Mesothelial cell of epicardium (in vitro differentiated cells): ENCODE results near the gene SLFN14. TPM values are rescaled to one million over a fixed set of nuclear protein-coding genes. Genes with fewer than 3 reads are reported as not detected.
A peak's percentile ranks its signal among the peaks of the same experiment; 100 is the strongest.
"Not testable (repeated sequence)": the region's sequence is repeated elsewhere in the genome, so short reads cannot be mapped to it uniquely, and the experiment has no call there.

Experiments
- DNase-seq, 2 experiments: peaks; one replicate each; pipeline ENCODE4 v3.0.0; 2021; ENCODE audit warnings: low spot score in 2 of 2; ENCODE audit not compliant: unreplicated experiment in 2 of 2
- H3K27ac Mint-ChIP-seq: 2 replicates; pipeline ENCODE4 v1.8.0; 2021; ENCODE audit warnings: mixed read lengths
- H3K27me3 Mint-ChIP-seq: 2 replicates; pipeline ENCODE4 v1.8.0; 2021; ENCODE audit warnings: low read depth, mixed read lengths
- H3K36me3 Mint-ChIP-seq: 2 replicates; pipeline ENCODE4 v1.8.0; 2021; ENCODE audit warnings: mixed read lengths
- H3K4me1 Mint-ChIP-seq: 2 replicates; pipeline ENCODE4 v1.8.0; 2021; ENCODE audit warnings: mixed read lengths
- H3K4me3 Mint-ChIP-seq: 2 replicates; pipeline ENCODE4 v1.8.0; 2021; ENCODE audit warnings: mild to moderate bottlenecking, moderate library complexity, mixed read lengths
- H3K9me3 Mint-ChIP-seq: 2 replicates; pipeline ENCODE4 v1.8.0; 2021; ENCODE audit warnings: mixed read lengths
- total RNA-seq: library from RNA; stranded (reverse); gene quantifications from 3 replicates; pipeline ENCODE4 v1.2.1, GENCODE V29; 2021
- TF ChIP-seq, protein P1 (sequence below): fragments of 200-600 bp; sonication (generic); IDR thresholded peaks from one replicate; pipeline ENCODE4 v1.5.0; 2021; ENCODE audit warnings: antibody characterized with exemption; ENCODE audit not compliant: unreplicated experiment

The SLFN14 gene
- total RNA-seq, 1 donor from 2014 or later = not detected

- TF ChIP-seq, protein P1, sequence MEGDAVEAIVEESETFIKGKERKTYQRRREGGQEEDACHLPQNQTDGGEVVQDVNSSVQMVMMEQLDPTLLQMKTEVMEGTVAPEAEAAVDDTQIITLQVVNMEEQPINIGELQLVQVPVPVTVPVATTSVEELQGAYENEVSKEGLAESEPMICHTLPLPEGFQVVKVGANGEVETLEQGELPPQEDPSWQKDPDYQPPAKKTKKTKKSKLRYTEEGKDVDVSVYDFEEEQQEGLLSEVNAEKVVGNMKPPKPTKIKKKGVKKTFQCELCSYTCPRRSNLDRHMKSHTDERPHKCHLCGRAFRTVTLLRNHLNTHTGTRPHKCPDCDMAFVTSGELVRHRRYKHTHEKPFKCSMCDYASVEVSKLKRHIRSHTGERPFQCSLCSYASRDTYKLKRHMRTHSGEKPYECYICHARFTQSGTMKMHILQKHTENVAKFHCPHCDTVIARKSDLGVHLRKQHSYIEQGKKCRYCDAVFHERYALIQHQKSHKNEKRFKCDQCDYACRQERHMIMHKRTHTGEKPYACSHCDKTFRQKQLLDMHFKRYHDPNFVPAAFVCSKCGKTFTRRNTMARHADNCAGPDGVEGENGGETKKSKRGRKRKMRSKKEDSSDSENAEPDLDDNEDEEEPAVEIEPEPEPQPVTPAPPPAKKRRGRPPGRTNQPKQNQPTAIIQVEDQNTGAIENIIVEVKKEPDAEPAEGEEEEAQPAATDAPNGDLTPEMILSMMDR = peak; percentile 51
Measured at GRCh38 chr17:35539659-35540026, 21.0 kb downstream of the SLFN14 start.

GRCh38 chr17:35537601-35538141, 22.9 kb downstream of the SLFN14 start, which contains the start of gene SLFN12L:
Gene SLFN12L (minus strand): TSS chr17:35537678. CDS start chr17:35522364, 15,314 bp downstream.
- Mint-ChIP-seq H3K4me3 (no peak within 1 kb of the TSS), H3K27me3 (peaks cover 17% of the 10 kb centered on the region), H3K9me3 (no peaks in the 10 kb centered on the region), H3K27ac (no peak within 1 kb of the TSS), H3K4me1 (peaks cover 15% of the 10 kb centered on the region), H3K36me3 (no peaks in the 10 kb centered on the region)
- no peak for DNase-seq
- TF ChIP-seq, protein P1 = no peak

More at GRCh38 chr17:35539659-35540026, 21.0 kb downstream of the SLFN14 start:
- H3K27ac Mint-ChIP-seq = no peak overlapping the region
- H3K9me3 Mint-ChIP-seq = no peaks in the 10 kb centered on the region
- no peaks in the 10 kb centered on the region for H3K36me3 Mint-ChIP-seq
- DNase-seq = no peak
- no peak overlapping the region for H3K4me3 Mint-ChIP-seq
- peaks cover 30% of the 10 kb centered on the region for H3K27me3 Mint-ChIP-seq
- peaks cover 8% of the 10 kb centered on the region for H3K4me1 Mint-ChIP-seq

DNA sequence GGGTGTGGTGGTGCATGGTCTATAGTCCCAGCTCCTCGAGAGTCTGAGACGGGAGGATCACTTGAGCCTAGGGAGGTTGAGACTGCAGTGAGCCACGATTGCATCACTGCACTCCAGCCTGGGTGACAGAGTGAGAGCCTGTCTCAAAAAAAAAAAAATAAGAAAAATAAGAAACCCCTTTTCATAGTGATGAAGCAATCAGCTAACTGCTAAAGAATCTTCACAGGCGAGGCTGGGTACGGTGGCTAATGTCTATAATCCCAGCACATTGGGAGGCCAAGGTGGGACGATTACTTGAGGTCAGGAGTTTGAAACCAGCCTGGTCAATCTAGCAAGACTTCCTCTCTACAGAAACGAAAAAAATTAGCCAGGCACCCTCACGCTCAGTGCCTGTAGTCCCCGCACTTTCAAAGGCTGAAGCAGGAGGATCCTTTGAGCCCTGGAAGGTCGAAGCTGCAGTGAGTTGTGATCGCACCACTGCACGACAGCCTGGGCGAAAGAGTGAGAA, 23.9 kb downstream of the SLFN14 start:
- Mint-ChIP-seq H3K36me3 (no peaks in the 10 kb centered on the region), H3K4me3 (no peak overlapping the region), H3K9me3 (no peaks in the 10 kb centered on the region), H3K27me3 (peaks cover 17% of the 10 kb centered on the region), H3K4me1 (peaks cover 15% of the 10 kb centered on the region), H3K27ac (no peak overlapping the region)
- TF ChIP-seq, protein P1 = no peak
- no peak for DNase-seq

- not testable (repeated sequence) for H3K4me3 Mint-ChIP-seq, H3K27ac Mint-ChIP-seq, H3K36me3 Mint-ChIP-seq, H3K9me3 Mint-ChIP-seq, DNase-seq
- Mint-ChIP-seq H3K4me1 (peaks cover 15% of the 10 kb centered on the region), H3K27me3 (peaks cover 11% of the 10 kb centered on the region)
Measured at GRCh38 chr17:35535406-35535805, 25.2 kb downstream of the SLFN14 start.

DNA sequence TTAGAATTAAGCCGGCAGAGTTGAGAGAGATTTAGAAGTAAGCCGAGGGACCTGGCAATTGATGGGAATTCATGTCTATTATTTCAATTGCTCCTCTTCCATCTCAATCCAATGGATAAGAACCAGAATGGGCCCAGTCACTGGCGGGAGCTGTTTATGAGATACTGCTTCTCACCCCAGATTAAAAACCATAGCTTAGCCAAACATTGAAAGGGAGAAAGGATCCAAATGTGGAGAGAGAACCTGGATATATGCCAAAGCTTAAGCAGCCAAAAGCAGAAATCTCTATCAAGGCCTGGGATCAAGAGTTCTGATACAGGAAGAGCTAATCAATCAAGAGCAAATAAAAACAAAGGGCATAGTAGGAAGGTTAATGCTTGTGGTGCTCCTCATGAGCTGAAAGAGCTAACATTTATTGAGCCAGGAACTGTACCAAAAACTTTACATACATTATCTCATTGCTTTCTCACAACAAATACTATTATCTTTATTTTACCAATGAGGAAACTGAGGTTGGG, 26.0 kb downstream of the SLFN14 start:
- Mint-ChIP-seq H3K9me3 (no peaks in the 10 kb centered on the region), H3K27ac (no peak overlapping the region), H3K4me1 (peaks cover 15% of the 10 kb centered on the region), H3K36me3 (no peaks in the 10 kb centered on the region), H3K4me3 (no peak overlapping the region), H3K27me3 (peaks cover 5% of the 10 kb centered on the region)
- DNase-seq = no peak
- TF ChIP-seq, protein P1 = no peak

GRCh38 chr17:35531160-35531559, 29.5 kb downstream of the SLFN14 start:
- Mint-ChIP-seq H3K27ac (no peak overlapping the region), H3K4me3 (no peak overlapping the region), H3K36me3 (no peaks in the 10 kb centered on the region), H3K27me3 (peaks cover 25% of the 10 kb centered on the region), H3K4me1 (peaks cover 9% of the 10 kb centered on the region), H3K9me3 (no peaks in the 10 kb centered on the region)
- no peak for DNase-seq
- TF ChIP-seq, protein P1 = no peak
